Calu3 (cell line): ENCODE measurements around the gene PVALB. TPM values are rescaled to one million over a fixed set of nuclear protein-coding genes. Genes with fewer than 3 reads are reported as not detected.

Source experiments
- BruUV-seq: library from RNA; stranded (reverse); fragments of 400-500 nt; replicated peaks from 2 replicates; lab custom pipeline; 2021; lab: Mats Ljungman, UMichigan
- CTCF ChIA-PET: fragments of 300-600 bp; sonication (Branson Sonifier 250); formaldehyde crosslinking; loops from one replicate; lab custom pipeline; 2022; ENCODE audit warnings: antibody characterized with exemption; lab: Charles Lee
- DNase-seq: peaks from one replicate; pipeline ENCODE4 v3.0.0; 2022
- H3K27ac Mint-ChIP-seq: one replicate; pipeline ENCODE4 v1.8.0; 2022; ENCODE audit warnings: mixed read lengths; ENCODE audit not compliant: unreplicated experiment
- H3K27me3 Mint-ChIP-seq: one replicate; pipeline ENCODE4 v1.8.0; 2022; ENCODE audit warnings: mixed read lengths; ENCODE audit not compliant: unreplicated experiment
- H3K36me3 Mint-ChIP-seq: one replicate; pipeline ENCODE4 v1.8.0; 2022; ENCODE audit warnings: mild to moderate bottlenecking, moderate library complexity, mixed read lengths; ENCODE audit not compliant: insufficient read depth, unreplicated experiment
- H3K4me1 Mint-ChIP-seq: one replicate; pipeline ENCODE4 v1.8.0; 2022; ENCODE audit warnings: mild to moderate bottlenecking, low read depth, mixed read lengths; ENCODE audit not compliant: unreplicated experiment
- H3K4me3 Mint-ChIP-seq: one replicate; pipeline ENCODE4 v1.8.0; 2022; ENCODE audit warnings: mild to moderate bottlenecking, low read depth, moderate library complexity, mixed read lengths; ENCODE audit not compliant: unreplicated experiment
- H3K9me3 Mint-ChIP-seq: one replicate; pipeline ENCODE4 v1.8.0; 2022; ENCODE audit warnings: low read depth, mixed read lengths; ENCODE audit not compliant: unreplicated experiment
- CTCF ChIP-seq: fragments of 200-600 bp; IDR thresholded peaks from one replicate; pipeline ENCODE4 v1.8.0; 2022; ENCODE audit warnings: antibody characterized with exemption; ENCODE audit not compliant: unreplicated experiment
- intact Hi-C: fragments of 100-400 bp; cut with micrococcal nuclease; formaldehyde crosslinking; loops from one replicate; pipeline ENCODE4 v1.10.0; 2022; ENCODE audit not compliant: unreplicated experiment
- total RNA-seq: library from RNA; stranded (reverse); gene quantifications from 2 replicates; pipeline ENCODE4 v1.2.3, GENCODE V29; 2022

Gene PVALB
- total RNA-seq, 1 experiment from 2014 or later, result not detected

- peaks cover 8% of the 10 kb centered on the region for H3K4me1 Mint-ChIP-seq
- H3K36me3 Mint-ChIP-seq, result no peaks in the 10 kb centered on the region
- peaks cover 74% of the 10 kb centered on the region for H3K27me3 Mint-ChIP-seq
- no peak overlapping the region for H3K4me3 Mint-ChIP-seq
- H3K9me3 Mint-ChIP-seq, result peaks cover 3% of the 10 kb centered on the region
- DNase-seq, result no peak
- BruUV-seq, result no TSS peak
- no peak for TF ChIP-seq CTCF
- no peak overlapping the region for H3K27ac Mint-ChIP-seq
- CTCF ChIA-PET, result interaction anchor here (0.6 kb wide), 1 partner anchor 196 kb away, joined by 5 read pairs; no protein-coding TSS in a partner anchor
- intact Hi-C loops, result no loop called here
Measured at GRCh38 chr22:36840106-36840505, 23.3 kb upstream of the PVALB start.

- no peak for DNase-seq
- no TSS peak for BruUV-seq
- intact Hi-C loops, result no loop called here
- TF ChIP-seq CTCF, result no peak
- peaks cover 3% of the 10 kb centered on the region for H3K9me3 Mint-ChIP-seq
- no peak overlapping the region for H3K27ac Mint-ChIP-seq
- no peak overlapping the region for H3K4me3 Mint-ChIP-seq
- peaks cover 73% of the 10 kb centered on the region for H3K27me3 Mint-ChIP-seq
- CTCF ChIA-PET, result no interaction called here
- H3K4me1 Mint-ChIP-seq, result peaks cover 8% of the 10 kb centered on the region
- no peaks in the 10 kb centered on the region for H3K36me3 Mint-ChIP-seq
Measured at GRCh38 chr22:36839356-36840073, 22.7 kb upstream of the PVALB start.

GRCh38 chr22:36838119-36839030, 21.5 kb upstream of the PVALB start:
- CTCF ChIA-PET, result no interaction called here
- intact Hi-C loops, result no loop called here
- peaks cover 3% of the 10 kb centered on the region for H3K9me3 Mint-ChIP-seq
- H3K36me3 Mint-ChIP-seq, result no peaks in the 10 kb centered on the region
- peaks cover 8% of the 10 kb centered on the region for H3K4me1 Mint-ChIP-seq
- TF ChIP-seq CTCF, result no peak
- no peak overlapping the region for H3K27ac Mint-ChIP-seq
- H3K4me3 Mint-ChIP-seq, result no peak overlapping the region
- H3K27me3 Mint-ChIP-seq, result peaks cover 73% of the 10 kb centered on the region
- no peak for DNase-seq
- BruUV-seq, result no TSS peak

- H3K36me3 Mint-ChIP-seq, result no peaks in the 10 kb centered on the region
- no peak for TF ChIP-seq CTCF
- peaks cover 8% of the 10 kb centered on the region for H3K4me1 Mint-ChIP-seq
- CTCF ChIA-PET, result interaction anchor here (0.7 kb wide), 1 partner anchor 109 kb away, joined by 3 read pairs; no protein-coding TSS in a partner anchor
- peaks cover 76% of the 10 kb centered on the region for H3K27me3 Mint-ChIP-seq
- H3K27ac Mint-ChIP-seq, result no peak overlapping the region
- no peak for DNase-seq
- H3K9me3 Mint-ChIP-seq, result peaks cover 3% of the 10 kb centered on the region
- no peak overlapping the region for H3K4me3 Mint-ChIP-seq
- BruUV-seq, result no TSS peak
- intact Hi-C loops, result no loop called here
Measured at GRCh38 chr22:36835903-36836302, 19.1 kb upstream of the PVALB start.
